Measurements from ENCODE around the gene C1orf226.

Gene C1orf226

GRCh38 chr1:162366149-162366548 is 15.4 kb upstream of the C1orf226 start:
- no peak for DNase-seq

GRCh38 chr1:162366671-162367070 is 14.9 kb upstream of the C1orf226 start:
- no peak for DNase-seq

- DNase-seq, result no peak
These were observed 14.5 kb upstream of the C1orf226 start for GRCh38 chr1:162367073-162367472.

- DNase-seq, result no peak
These were observed 13.8 kb upstream of the C1orf226 start for GRCh38 chr1:162367772-162368171.

GRCh38 chr1:162368451-162368850 is 13.1 kb upstream of the C1orf226 start:
- DNase-seq, result no peak

- DNase-seq, result no peak
These were observed 12.0 kb upstream of the C1orf226 start for GRCh38 chr1:162369571-162369970.

- DNase-seq, result no peak
These were observed 11.4 kb upstream of the C1orf226 start for GRCh38 chr1:162370161-162370560.

GRCh38 chr1:162370721-162371120 is 10.8 kb upstream of the C1orf226 start:
- DNase-seq, result no peak

- DNase-seq, result no peak
These were observed 9.9 kb upstream of the C1orf226 start for GRCh38 chr1:162371611-162372010.

- no peak for DNase-seq
These were observed 9.1 kb upstream of the C1orf226 start for GRCh38 chr1:162372159-162373071.

- no peak for DNase-seq
These were observed 8.5 kb upstream of the C1orf226 start for GRCh38 chr1:162373072-162373427.

- DNase-seq, result no peak
These were observed 7.8 kb upstream of the C1orf226 start for GRCh38 chr1:162373541-162374260.

GRCh38 chr1:162374406-162374805 is 7.1 kb upstream of the C1orf226 start:
- no peak for DNase-seq

GRCh38 chr1:162375463-162375862 is 6.1 kb upstream of the C1orf226 start:
- DNase-seq, result no peak

GRCh38 chr1:162376691-162377090 is 4.8 kb upstream of the C1orf226 start, which contains the start of gene SPATA46:
Gene SPATA46 (minus strand): TSS chr1:162376854. CDS start chr1:162376790, 64 bp downstream.
- no peak for DNase-seq

- no peak for DNase-seq
These were observed 1.3 kb upstream of the C1orf226 start for GRCh38 chr1:162380061-162380846.

- DNase-seq, result no peak
These were observed 618 bp downstream of the C1orf226 start for GRCh38 chr1:162381941-162382750.

- no peak for DNase-seq
These were observed 1.6 kb downstream of the C1orf226 start for GRCh38 chr1:162383091-162383490.

GRCh38 chr1:162383516-162383915 is 2.0 kb downstream of the C1orf226 start:
- DNase-seq, result no peak

GRCh38 chr1:162384116-162384515 is 2.6 kb downstream of the C1orf226 start:
- no peak for DNase-seq

- no peak for DNase-seq
These were observed 3.2 kb downstream of the C1orf226 start for GRCh38 chr1:162384601-162385279.

GRCh38 chr1:162385280-162385623 is 3.7 kb downstream of the C1orf226 start:
- no peak for DNase-seq
